Occipital lobe (tissue), 2 donors: ENCODE data around the gene VAMP2. TPM values are rescaled to one million over a fixed set of nuclear protein-coding genes. Genes with fewer than 3 reads are reported as not detected.
A peak's percentile ranks its signal among the peaks of the same experiment; 100 is the strongest.

Experiments
- DNase-seq: peaks from one replicate; lab custom pipeline; 2025; lab: John Stamatoyannopoulos, UW
- total RNA-seq: library from RNA; depleted of rRNA; stranded (reverse); fragments of >200 nt; gene quantifications from one replicate; pipeline ENCODE4 v1.2.3, GENCODE V29; 2014

The VAMP2 gene
- total RNA-seq, 1 donor from 2014 or later, result 27.9 TPM

GRCh38 chr17:8143581-8144400 lies 19.0 kb downstream of the VAMP2 start:
- DNase-seq, result no peak

GRCh38 chr17:8142887-8143580 lies 19.7 kb downstream of the VAMP2 start:
- DNase-seq, result no peak

DNA sequence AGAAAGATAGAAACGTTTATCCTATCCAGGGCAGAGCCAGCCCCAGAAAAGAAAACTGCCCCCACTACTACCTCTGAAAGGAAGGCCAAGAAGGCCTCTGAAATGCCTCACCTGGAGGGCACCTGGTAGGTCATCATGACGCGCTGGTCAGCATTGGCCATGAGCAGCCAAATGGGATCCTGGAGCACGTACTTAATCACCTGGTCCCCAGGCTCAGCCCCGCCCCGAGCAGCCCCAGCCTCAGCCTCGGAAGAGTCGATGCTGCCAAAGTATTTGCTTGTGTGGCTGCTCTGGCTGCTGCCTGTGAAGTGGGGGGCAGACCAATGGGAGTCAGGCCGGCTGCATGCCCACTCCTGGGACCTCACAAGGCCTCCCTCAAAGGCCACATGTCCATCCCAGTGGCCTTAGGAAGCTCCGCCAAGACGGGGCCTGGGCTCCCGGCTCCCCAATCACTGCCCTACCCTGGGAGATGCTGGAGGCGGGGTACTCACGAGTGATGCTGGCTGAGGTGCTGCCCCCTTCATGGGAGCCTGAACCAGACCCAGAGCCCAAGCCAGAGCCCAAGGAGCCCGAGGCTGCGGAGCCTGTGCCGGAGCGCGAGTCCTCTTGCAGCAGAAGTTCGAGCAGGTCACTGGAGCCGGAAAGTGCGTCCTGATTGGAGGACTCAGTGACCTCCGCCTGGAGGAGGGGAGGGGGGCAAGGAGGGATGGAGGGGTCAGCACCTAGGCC lies 20.4 kb downstream of the VAMP2 start:
- no peak for DNase-seq

- DNase-seq, result no peak
These were observed 21.0 kb downstream of the VAMP2 start for GRCh38 chr17:8141741-8142140.

DNA sequence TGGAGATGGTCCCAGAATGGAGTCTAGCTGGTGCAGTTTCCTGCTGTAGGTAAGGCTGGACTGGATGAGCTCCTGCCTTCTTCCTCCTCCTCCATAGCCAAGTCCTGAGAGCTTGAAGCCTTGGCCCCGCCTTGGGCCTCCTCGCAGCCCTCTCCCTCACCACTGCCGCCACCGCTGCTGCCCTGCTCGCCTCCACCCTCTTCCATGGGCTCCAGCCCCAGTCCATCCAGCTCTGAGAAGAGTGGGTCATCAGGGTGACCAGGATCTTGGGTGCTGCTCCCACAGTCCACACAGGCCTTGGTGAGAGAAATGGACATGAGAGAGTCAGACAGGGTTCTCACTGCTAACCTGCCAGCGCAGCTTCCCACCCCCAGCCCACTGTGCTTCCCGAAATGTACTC lies 21.7 kb downstream of the VAMP2 start:
- DNase-seq, result no peak

DNA sequence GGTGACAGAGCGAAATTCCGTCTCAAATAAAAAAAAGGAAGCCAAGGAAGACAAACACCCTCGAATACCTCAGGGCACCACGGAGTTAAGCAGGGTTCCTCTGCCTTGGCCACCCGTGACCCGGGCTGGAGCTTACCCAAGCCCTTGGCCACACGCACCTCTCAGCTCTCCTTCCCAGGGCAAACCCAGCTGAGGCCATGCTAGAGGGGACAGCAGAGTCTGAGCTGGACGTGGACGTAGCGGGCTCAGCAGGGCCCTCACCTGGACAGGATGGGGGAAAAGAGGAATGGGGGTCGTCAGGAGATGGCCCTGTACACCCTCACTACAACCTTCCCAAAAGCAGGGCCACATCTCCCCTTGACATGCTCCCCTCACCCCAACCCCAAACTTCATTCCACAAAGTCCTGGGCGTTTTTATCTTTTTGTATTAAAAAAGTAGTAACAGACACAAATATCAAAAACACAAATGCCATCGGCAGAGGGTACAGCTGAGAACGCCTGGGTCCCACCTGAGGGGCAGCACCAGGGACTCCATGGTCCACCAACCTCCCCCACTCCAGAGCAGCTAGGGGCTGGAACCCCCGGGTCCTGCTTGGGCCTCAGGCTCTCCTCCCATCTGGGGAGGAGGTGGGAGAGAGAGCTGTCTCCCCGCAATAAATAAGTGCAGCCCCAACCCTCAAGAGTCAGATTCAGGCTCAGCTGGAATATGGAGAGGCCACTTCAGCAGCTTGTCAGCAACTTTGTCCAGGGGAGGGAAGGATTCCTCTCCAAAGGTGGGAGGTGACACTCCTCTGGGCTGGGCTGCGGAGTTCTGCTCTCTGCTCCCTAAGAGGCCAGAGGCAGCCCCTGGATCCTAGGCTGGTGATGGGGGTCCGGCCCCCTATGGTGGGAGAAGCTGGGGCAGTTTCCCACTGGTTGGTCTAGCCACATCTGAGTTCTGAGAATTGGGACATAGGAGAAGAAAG lies 22.4 kb downstream of the VAMP2 start:
- no peak for DNase-seq

- peak; percentile 88 for DNase-seq
These were observed 23.9 kb downstream of the VAMP2 start for GRCh38 chr17:8138672-8139371.

DNA sequence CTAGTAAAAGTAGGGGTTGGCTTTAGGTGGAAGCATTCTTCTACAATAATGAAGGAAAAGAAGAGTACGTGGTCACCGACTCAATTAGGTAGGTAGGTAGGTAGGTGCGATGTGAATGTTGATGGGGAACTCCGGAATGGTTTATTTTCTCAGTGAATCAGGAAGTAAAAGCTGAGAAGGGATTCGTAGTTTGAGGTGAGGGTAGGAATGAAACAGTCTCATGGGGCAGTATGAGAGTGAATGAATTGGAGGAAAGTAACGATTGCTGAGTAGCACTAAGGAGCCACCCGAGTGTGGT lies 24.4 kb downstream of the VAMP2 start:
- DNase-seq, result no peak

GRCh38 chr17:8137645-8138373 lies 24.9 kb downstream of the VAMP2 start:
- DNase-seq, result no peak

- DNase-seq, result no peak
These were observed 28.8 kb downstream of the VAMP2 start for GRCh38 chr17:8133941-8134340.

GRCh38 chr17:8133399-8133798 lies 29.3 kb downstream of the VAMP2 start:
- DNase-seq, result no peak

- DNase-seq, result no peak
These were observed 30.8 kb downstream of the VAMP2 start for GRCh38 chr17:8131844-8132441.

DNA sequence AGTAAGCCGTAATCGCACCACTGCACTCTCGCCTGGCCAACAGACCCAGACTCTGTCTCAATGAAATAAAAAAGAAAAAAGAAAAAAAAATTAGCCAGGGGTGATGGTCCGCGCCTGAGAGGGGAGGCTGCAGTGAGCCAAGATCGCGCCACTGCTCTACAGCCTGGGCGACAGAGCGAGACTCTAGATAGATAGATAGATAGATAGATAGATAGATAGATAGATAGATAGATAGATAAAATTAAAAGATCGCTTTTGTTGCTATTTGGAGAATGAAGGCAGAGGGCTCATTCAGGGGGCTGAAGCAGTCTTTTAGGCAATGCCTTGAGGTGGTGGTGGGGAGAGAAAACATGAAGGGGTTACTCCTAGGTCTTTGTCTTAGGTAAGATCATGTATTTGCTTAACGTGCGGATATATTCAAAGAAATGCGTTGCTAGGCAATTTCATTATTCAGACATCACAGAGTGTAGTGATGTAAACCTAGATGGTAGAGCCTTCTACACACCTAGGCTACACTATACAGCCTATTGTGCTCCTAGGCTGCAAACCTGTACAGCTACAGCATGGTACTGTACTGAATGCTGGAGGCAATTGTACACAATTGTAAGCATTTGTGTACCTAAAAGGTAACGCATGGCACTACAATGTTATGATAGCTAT lies 34.5 kb downstream of the VAMP2 start:
- no peak for DNase-seq

GRCh38 chr17:8126491-8127066 lies 36.2 kb downstream of the VAMP2 start:
- no peak for DNase-seq

DNA sequence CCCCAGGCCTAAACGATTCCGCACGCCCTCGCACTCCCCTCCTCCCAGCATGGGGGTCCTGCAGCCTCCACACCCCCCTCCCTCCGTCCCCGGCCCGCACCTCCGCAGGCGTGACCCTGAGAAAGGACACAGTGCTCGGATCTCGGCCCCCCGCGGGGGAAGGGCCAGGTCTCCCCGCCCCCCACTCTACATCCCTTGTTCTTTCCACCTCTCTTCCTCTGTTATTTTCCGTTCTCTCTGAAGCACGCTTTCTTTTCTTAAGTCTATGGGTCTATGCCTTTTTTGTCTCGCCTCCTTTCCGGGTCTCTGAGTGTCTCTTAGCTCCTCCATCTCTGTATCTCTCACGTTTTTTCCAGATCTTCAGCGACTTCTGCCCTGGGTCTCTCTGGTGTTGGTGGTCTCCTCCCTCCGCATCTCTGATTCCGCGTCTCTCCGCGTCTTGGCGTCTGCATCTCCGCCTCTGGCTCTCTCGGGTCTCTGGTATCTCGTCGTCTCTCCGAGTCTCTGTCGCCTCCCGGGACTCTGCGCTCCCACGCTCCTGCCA lies 36.7 kb downstream of the VAMP2 start:
- DNase-seq, result no peak

DNA sequence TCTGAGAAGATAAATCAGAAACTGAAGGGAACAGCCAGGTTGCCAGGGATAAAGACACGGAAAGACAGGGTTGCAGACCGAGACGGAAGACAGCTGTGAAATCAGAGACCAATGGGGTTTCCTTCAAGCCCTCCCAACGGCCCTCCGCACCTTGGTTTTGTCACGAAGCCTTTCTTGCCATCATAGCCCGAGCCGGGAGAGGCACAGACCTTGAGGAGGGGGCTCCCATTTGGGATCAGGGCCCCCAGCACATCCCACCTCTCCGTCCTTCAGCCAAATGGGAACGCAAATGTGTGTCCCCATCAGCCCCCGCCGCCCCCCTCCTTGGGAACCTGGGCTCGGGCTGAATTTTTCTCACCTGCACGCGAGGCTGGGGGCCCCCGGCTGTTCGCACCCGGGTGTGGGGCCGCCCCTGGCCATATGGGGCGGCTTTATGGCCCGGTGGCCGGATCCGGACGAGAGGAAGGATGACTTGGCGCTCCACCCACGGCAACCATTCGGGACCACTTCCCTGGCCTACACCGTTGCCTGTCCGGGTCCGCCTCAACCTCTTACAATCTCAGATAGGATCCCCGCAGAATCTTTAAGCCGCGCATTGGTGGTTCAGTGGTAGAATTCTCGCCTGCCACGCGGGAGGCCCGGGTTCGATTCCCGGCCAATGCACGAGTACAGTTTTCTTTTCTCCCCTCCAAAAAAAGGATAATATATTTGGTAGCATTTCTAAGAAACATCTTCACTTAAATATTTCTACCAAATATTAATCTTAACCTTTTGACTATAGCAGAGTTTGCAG lies 37.4 kb downstream of the VAMP2 start:
- DNase-seq, result peak; percentile 59

DNA sequence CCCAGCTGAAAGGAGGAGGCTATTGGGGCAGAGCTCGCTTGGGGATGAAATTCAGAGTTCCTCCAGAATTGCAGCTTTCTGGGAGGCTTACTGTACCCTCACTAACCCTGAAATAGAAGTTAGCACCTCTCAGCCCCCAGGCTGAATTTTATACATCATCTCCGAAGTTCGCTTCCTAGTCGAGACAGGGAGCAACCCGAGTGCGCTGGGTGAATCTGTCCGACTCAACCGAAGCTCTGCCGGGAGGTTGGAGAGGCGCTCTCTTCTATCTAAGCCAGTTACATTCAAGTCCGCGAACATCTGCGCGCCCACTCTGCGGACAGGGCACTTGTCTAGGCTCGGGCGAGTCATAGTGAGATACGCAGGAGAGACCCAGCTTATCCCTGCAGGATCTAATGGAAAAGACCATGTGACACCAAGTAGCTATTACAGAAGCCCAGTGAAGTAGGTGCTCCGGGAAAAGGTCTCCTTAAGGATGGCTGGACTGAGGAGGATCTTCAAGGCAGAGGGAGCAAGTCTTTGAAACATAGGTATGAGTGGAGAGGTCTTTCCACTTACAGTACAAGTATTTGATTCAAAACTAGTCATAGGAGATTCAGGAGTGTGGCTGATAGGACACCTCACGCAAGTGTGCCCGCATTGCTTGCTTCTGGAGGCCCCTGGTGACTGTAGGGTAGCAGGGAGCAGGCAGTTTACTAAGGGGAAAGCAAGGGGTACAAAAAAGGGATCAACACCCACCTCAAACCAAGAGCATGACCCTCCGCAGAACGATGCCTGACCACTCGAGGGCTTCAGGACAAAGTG lies 38.2 kb downstream of the VAMP2 start:
- DNase-seq, result no peak
